ENCODE data around the gene CHMP5. TPM values are rescaled to one million over a fixed set of nuclear protein-coding genes. Genes with fewer than 3 reads are reported as not detected.

The CHMP5 gene
- total RNA-seq, 1 experiment from 2014 or later, result 47.6 TPM

GRCh38 chr9:33288235-33288634 lies 23.4 kb downstream of the CHMP5 start:
- peaks cover 15% of the 10 kb centered on the region; the same call in 1 of the 2 replicates for H3K79me2 ChIP-seq (ENCODE audit: insufficient read depth, low read length)
- H3K23me2 ChIP-seq (ENCODE audit: insufficient read length, low read depth, low read length, poor library complexity, severe bottlenecking), result no peaks in the 10 kb centered on the region
- H3K23ac ChIP-seq (ENCODE audit: insufficient read length, low read depth, low read length), result no peak overlapping the region
- no peak overlapping the region for H3K18ac ChIP-seq (ENCODE audit: insufficient read length, low read depth, low read length)
- H2BK20ac ChIP-seq (ENCODE audit: low read depth, low read length, poor library complexity, severe bottlenecking), result no peak overlapping the region
- H4K20me1 ChIP-seq (ENCODE audit: control insufficient read depth, insufficient read depth, insufficient read length), result no peaks in the 10 kb centered on the region
- peaks cover 4% of the 10 kb centered on the region for H3K79me1 ChIP-seq (ENCODE audit: insufficient read depth, low read depth, low read length, poor library complexity, severe bottlenecking)
- no peak overlapping the region for H3K9ac ChIP-seq (ENCODE audit: extremely low read depth, insufficient read length, low read length)
- WGBS (ENCODE audit: extremely low coverage, insufficient read length, low lambda C conversion rate), result no CpG with 5 or more reads among the region's 4 CpGs
- H4K5ac ChIP-seq (ENCODE audit: insufficient read length, low read depth, low read length), result no peak overlapping the region
- no peak overlapping the region for H2BK15ac ChIP-seq (ENCODE audit: low read depth, low read length)
- H3K4me2 ChIP-seq (ENCODE audit: insufficient read depth, insufficient read length, low read length), result no peak overlapping the region
- no peak overlapping the region for H2AFZ ChIP-seq (ENCODE audit: low read length)
- no peak overlapping the region for H4K8ac ChIP-seq (replicated peaks; ENCODE audit: insufficient read length, low read depth, low read length)
- Mint-ChIP-seq H3K4me3 (no peak overlapping the region), H3K36me3 (ENCODE audit: insufficient read depth in 1 of 3, low read depth in 3 of 3) (peaks cover 1 to 14% (median 12%) of the 10 kb centered on the region in 3 experiments; a peak in 5 of 7 replicates), H3K27me3 (ENCODE audit: low read depth) (no peaks in the 10 kb centered on the region), H3K4me1 (peaks cover 11 to 15% of the 10 kb centered on the region in 2 experiments), H3K27ac (no peak overlapping the region), H3K9me3 (peaks cover 0 to 2% of the 10 kb centered on the region in 2 experiments; a peak in 2 of 5 replicates)
- H3K27ac ChIP-seq (ENCODE audit: insufficient read length, low read depth, low read length), result no peak overlapping the region
- TF ChIP-seq CTCF (conservative IDR thresholded peaks at IDR 0.05), result no peak
- no peak overlapping the region for H2AK5ac ChIP-seq (ENCODE audit: insufficient read length, low read length)
- H3K9me3 ChIP-seq (ENCODE audit: control insufficient read depth, low read depth, low read length), result no peaks in the 10 kb centered on the region
- H2BK120ac ChIP-seq (ENCODE audit: low read depth, low read length, poor library complexity, severe bottlenecking), result no peak overlapping the region
- H3K4ac ChIP-seq (ENCODE audit: low read depth, low read length), result no peak overlapping the region
- H2BK5ac ChIP-seq (ENCODE audit: insufficient read length, low read length), result no peak overlapping the region
- no peak overlapping the region for H3T11ph ChIP-seq (ENCODE audit: low read length)
- H3K27me3 ChIP-seq (ENCODE audit: insufficient read depth, low read length), result no peaks in the 10 kb centered on the region
- no peak overlapping the region for H2BK12ac ChIP-seq (ENCODE audit: insufficient read length, low read depth, low read length)
- H3K4me1 ChIP-seq (ENCODE audit: insufficient read depth, low read length), result 0 out of 2 replicates have a peak, but pooled peaks cover 2% of the 10 kb centered on the region
- no peak overlapping the region for H3K56ac ChIP-seq (ENCODE audit: insufficient read length, low read depth, low read length)
- no peak overlapping the region for H3K14ac ChIP-seq (ENCODE audit: insufficient read depth, low read length)
- DNase-seq, result no peak
- H4K91ac ChIP-seq (ENCODE audit: insufficient read length, low read depth, low read length), result no peak overlapping the region

Measured in H9 (cell line).